SU-DHL-6 (cell line): ENCODE results near the gene BUD13.

Source experiments
- H2AFZ ChIP-seq: fragments of 200-600 bp; sonication (generic); 2 replicates; pipeline ENCODE4 v1.6.1; 2014; ENCODE audit warnings: low read depth, mild to moderate bottlenecking, moderate library complexity, mixed read lengths, antibody characterized with exemption, low read length; ENCODE audit not compliant: severe bottlenecking
- H3F3A ChIP-seq: fragments of 200-600 bp; shearing (Covaris generic); 2 replicates; pipeline ENCODE4 v1.6.0; 2016; ENCODE audit warnings: antibody characterized with exemption, mild to moderate bottlenecking; ENCODE audit not compliant: insufficient read depth
- H3K27ac ChIP-seq: fragments of 200-600 bp; sonication (generic); 2 replicates; pipeline ENCODE4 v1.5.1; 2016; ENCODE audit warnings: low read depth, mild to moderate bottlenecking, low read length, moderate library complexity, mixed read lengths
- H3K27me3 ChIP-seq: fragments of 200-600 bp; sonication (generic), shearing (Covaris generic); 2 replicates; pipeline ENCODE4 v1.6.0; 2014; ENCODE audit warnings: mild to moderate bottlenecking, low read length
- H3K36me3 ChIP-seq: fragments of 200-600 bp; sonication (generic); 2 replicates; pipeline ENCODE4 v1.6.1; 2014; ENCODE audit warnings: mild to moderate bottlenecking, low read length, mixed read lengths
- H3K4me2 ChIP-seq: fragments of 300-600, 200-600 bp; shearing (Covaris generic), sonication (generic); 2 replicates; pipeline ENCODE4 v1.6.0; 2014; ENCODE audit warnings: low read length, low read depth, mild to moderate bottlenecking; ENCODE audit not compliant: poor library complexity, severe bottlenecking
- H3K4me3 ChIP-seq: fragments of 200-600 bp; sonication (generic); 2 replicates; pipeline ENCODE4 v1.5.1; 2014; ENCODE audit warnings: antibody characterized with exemption, low read length, mild to moderate bottlenecking, mixed read lengths; ENCODE audit not compliant: insufficient read depth, poor library complexity, severe bottlenecking
- H3K79me2 ChIP-seq: fragments of 200-600 bp; sonication (generic); 2 replicates; pipeline ENCODE4 v1.6.1; 2014; ENCODE audit warnings: mild to moderate bottlenecking, low read length, moderate library complexity; ENCODE audit not compliant: insufficient read depth
- H3K9ac ChIP-seq: fragments of 200-600 bp; sonication (generic); 2 replicates; pipeline ENCODE4 v1.7.0; 2014; ENCODE audit warnings: mild to moderate bottlenecking, low read length
- H3K9me2 ChIP-seq: fragments of 200-600 bp; sonication (generic); replicated peaks from 2 replicates; pipeline ENCODE4 v1.6.1; 2014; ENCODE audit warnings: low read length; ENCODE audit not compliant: insufficient read depth
- H3K9me3 ChIP-seq: fragments of 200-600 bp; sonication (generic); 2 replicates; pipeline ENCODE4 v1.6.1; 2014; ENCODE audit warnings: low read length, mixed read lengths; ENCODE audit not compliant: insufficient read depth
- H4K20me1 ChIP-seq: fragments of 200-600 bp; sonication (generic); 2 replicates; pipeline ENCODE4 v1.6.1; 2014; ENCODE audit warnings: low read depth, mild to moderate bottlenecking, antibody characterized with exemption, low read length, moderate library complexity, mixed read lengths
- CTCF ChIP-seq: fragments of 200-600 bp; sonication (generic); IDR thresholded peaks from one replicate; pipeline ENCODE4 v1.5.1; 2017; ENCODE audit warnings: antibody characterized with exemption, mild to moderate bottlenecking, low read length, moderate library complexity; ENCODE audit not compliant: insufficient read depth, poor library complexity, severe bottlenecking
- EZH2phosphoT487 ChIP-seq: fragments of 200-600 bp; sonication (generic), shearing (Covaris generic); conservative IDR thresholded peaks from 2 replicates; pipeline ENCODE4 v1.6.1; 2018; ENCODE audit warnings: mild to moderate bottlenecking, antibody characterized with exemption, low read length, moderate library complexity, mixed read lengths

The BUD13 gene

GRCh38 chr11:116788534-116788933, 15.7 kb upstream of the BUD13 start:
- peak overlapping the region; percentile 88 for H3K9ac ChIP-seq
- H3K9me3 ChIP-seq = no peaks in the 10 kb centered on the region
- peak overlapping the region; percentile 98 for H3K4me3 ChIP-seq
- H3F3A ChIP-seq = no peaks in the 10 kb centered on the region
- TF ChIP-seq CTCF (no peak), EZH2phosphoT487 (no peak)
- no peaks in the 10 kb centered on the region for H3K27me3 ChIP-seq
- H3K4me2 ChIP-seq = peak overlapping the region; percentile 67
- H2AFZ ChIP-seq = peak overlapping the region; percentile 98
- H3K79me2 ChIP-seq = peaks cover 30% of the 10 kb centered on the region
- H3K27ac ChIP-seq = no peak overlapping the region
- peaks cover 19% of the 10 kb centered on the region for H3K36me3 ChIP-seq
- H3K9me2 ChIP-seq = no peaks in the 10 kb centered on the region
- no peaks in the 10 kb centered on the region for H4K20me1 ChIP-seq

- no peaks in the 10 kb centered on the region for H3K9me3 ChIP-seq
- no peaks in the 10 kb centered on the region for H3K27me3 ChIP-seq
- H3K4me2 ChIP-seq = peak within 1 kb of the TSS; percentile 67
- H3K36me3 ChIP-seq = peaks cover 19% of the 10 kb centered on the region
- TF ChIP-seq CTCF (no peak), EZH2phosphoT487 (no peak)
- peak within 1 kb of the TSS; percentile 98 for H2AFZ ChIP-seq
- H4K20me1 ChIP-seq = no peaks in the 10 kb centered on the region
- peak within 1 kb of the TSS; percentile 20; the same call in 1 of the 2 replicates for H3K27ac ChIP-seq
- no peaks in the 10 kb centered on the region for H3F3A ChIP-seq
- peak within 1 kb of the TSS; percentile 88 for H3K9ac ChIP-seq
- H3K79me2 ChIP-seq = peaks cover 30% of the 10 kb centered on the region
- H3K4me3 ChIP-seq = peak within 1 kb of the TSS; percentile 98
- no peaks in the 10 kb centered on the region for H3K9me2 ChIP-seq
Observed at GRCh38 chr11:116787786-116788486, 15.1 kb upstream of the BUD13 start, which contains the start of gene ZPR1. TSS of gene ZPR1 (minus strand) at chr11:116788023. CDS start at chr11:116787990, 33 bp downstream.

- peak overlapping the region; percentile 88 for H3K9ac ChIP-seq
- H3K27ac ChIP-seq = peak overlapping the region; percentile 20; the same call in 1 of the 2 replicates
- H3F3A ChIP-seq = no peaks in the 10 kb centered on the region
- H3K9me3 ChIP-seq = no peaks in the 10 kb centered on the region
- H3K36me3 ChIP-seq = peaks cover 19% of the 10 kb centered on the region
- H3K9me2 ChIP-seq = no peaks in the 10 kb centered on the region
- no peaks in the 10 kb centered on the region for H3K27me3 ChIP-seq
- TF ChIP-seq EZH2phosphoT487 (no peak), CTCF (no peak)
- peaks cover 30% of the 10 kb centered on the region for H3K79me2 ChIP-seq
- H3K4me2 ChIP-seq = peak overlapping the region; percentile 67
- H2AFZ ChIP-seq = peak overlapping the region; percentile 98
- H4K20me1 ChIP-seq = no peaks in the 10 kb centered on the region
- H3K4me3 ChIP-seq = peak overlapping the region; percentile 98
Observed at GRCh38 chr11:116787436-116787785, 14.6 kb upstream of the BUD13 start.
